Endothelial cell (in vitro differentiated cells): Measurements from ENCODE around the gene BEST4. TPM values are rescaled to one million over a fixed set of nuclear protein-coding genes. Genes with fewer than 3 reads are reported as not detected.

ENCODE experiments used
- DNase-seq: peaks from one replicate; pipeline ENCODE4 v3.0.0; 2021; ENCODE audit warnings: low spot score
- H3K27ac Mint-ChIP-seq: one replicate; pipeline ENCODE4 v1.8.0; 2021; ENCODE audit warnings: mixed read lengths, inconsistent platforms; ENCODE audit not compliant: unreplicated experiment
- H3K27me3 Mint-ChIP-seq: one replicate; pipeline ENCODE4 v1.8.0; 2021; ENCODE audit warnings: mild to moderate bottlenecking, moderate library complexity, mixed read lengths, inconsistent platforms; ENCODE audit not compliant: unreplicated experiment
- H3K36me3 Mint-ChIP-seq: one replicate; pipeline ENCODE4 v1.8.0; 2021; ENCODE audit warnings: mild to moderate bottlenecking, low read depth, mixed read lengths, inconsistent platforms; ENCODE audit not compliant: unreplicated experiment
- H3K4me1 Mint-ChIP-seq: one replicate; pipeline ENCODE4 v1.8.0; 2021; ENCODE audit warnings: mild to moderate bottlenecking, mixed read lengths, inconsistent platforms; ENCODE audit not compliant: unreplicated experiment
- H3K4me3 Mint-ChIP-seq: one replicate; pipeline ENCODE4 v1.8.0; 2021; ENCODE audit warnings: mild to moderate bottlenecking, mixed read lengths, inconsistent platforms; ENCODE audit not compliant: unreplicated experiment
- H3K9me3 Mint-ChIP-seq: one replicate; pipeline ENCODE4 v1.8.0; 2021; ENCODE audit warnings: mixed read lengths, inconsistent platforms; ENCODE audit not compliant: unreplicated experiment
- CTCF ChIP-seq: fragments of 200-600 bp; sonication (generic); IDR thresholded peaks from one replicate; pipeline ENCODE4 v1.5.0; 2021; ENCODE audit warnings: antibody characterized with exemption; ENCODE audit not compliant: unreplicated experiment
- total RNA-seq: library from RNA; stranded (reverse); fragmentation: NEBNext Ultra II Directional; extraction: Animal tissue kit (Norgen Biotek cat#: 25700); gene quantifications from one replicate; pipeline ENCODE4 v1.2.1, GENCODE V29; 2021; ENCODE audit not compliant: unreplicated experiment

The BEST4 gene
- total RNA-seq, 1 donor from 2014 or later, result 0.18 TPM

DNA sequence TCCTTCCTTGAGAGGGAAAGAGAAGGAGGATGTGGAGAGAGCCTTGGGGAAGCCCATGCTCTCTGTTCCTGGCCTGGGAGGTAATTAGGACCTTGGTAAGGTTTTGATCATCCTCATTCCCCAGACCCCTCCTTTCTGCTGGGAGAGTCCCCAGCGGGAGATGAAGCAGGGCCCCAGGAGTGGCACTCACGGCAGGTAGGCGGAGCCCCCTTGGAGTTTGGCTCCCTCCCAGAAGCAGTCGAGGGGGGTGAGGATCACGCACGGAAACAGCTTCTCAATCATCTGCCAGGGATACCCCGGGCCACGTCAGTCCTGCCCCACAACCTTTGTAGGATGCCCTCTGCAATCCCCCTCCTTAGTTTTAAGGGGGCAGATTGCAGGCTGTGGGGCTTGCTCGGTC, 43.5 kb upstream of the BEST4 start:
- Mint-ChIP-seq H3K4me3 (no peak overlapping the region), H3K36me3 (no peaks in the 10 kb centered on the region), H3K9me3 (no peaks in the 10 kb centered on the region), H3K27ac (peak overlapping the region; percentile 72), H3K4me1 (peaks cover 32% of the 10 kb centered on the region), H3K27me3 (peaks cover 8% of the 10 kb centered on the region)
- DNase-seq, result no peak
- no peak for TF ChIP-seq CTCF

- no peak for TF ChIP-seq CTCF
- H3K27ac Mint-ChIP-seq, result no peak overlapping the region
- DNase-seq, result no peak
Measured at GRCh38 chr1:44830900-44831304, 42.9 kb upstream of the BEST4 start.

GRCh38 chr1:44829506-44830384, 41.8 kb upstream of the BEST4 start:
- Mint-ChIP-seq H3K36me3 (no peaks in the 10 kb centered on the region), H3K9me3 (no peaks in the 10 kb centered on the region), H3K27ac (no peak overlapping the region), H3K4me1 (peaks cover 25% of the 10 kb centered on the region), H3K27me3 (peaks cover 5% of the 10 kb centered on the region), H3K4me3 (no peak overlapping the region)
- no peak for DNase-seq
- TF ChIP-seq CTCF, result no peak

More at GRCh38 chr1:44830900-44831304, 42.9 kb upstream of the BEST4 start:
- peaks cover 33% of the 10 kb centered on the region for H3K4me1 Mint-ChIP-seq
- H3K4me3 Mint-ChIP-seq, result no peak overlapping the region
- no peaks in the 10 kb centered on the region for H3K9me3 Mint-ChIP-seq
- no peaks in the 10 kb centered on the region for H3K36me3 Mint-ChIP-seq
- H3K27me3 Mint-ChIP-seq, result peaks cover 8% of the 10 kb centered on the region

DNA sequence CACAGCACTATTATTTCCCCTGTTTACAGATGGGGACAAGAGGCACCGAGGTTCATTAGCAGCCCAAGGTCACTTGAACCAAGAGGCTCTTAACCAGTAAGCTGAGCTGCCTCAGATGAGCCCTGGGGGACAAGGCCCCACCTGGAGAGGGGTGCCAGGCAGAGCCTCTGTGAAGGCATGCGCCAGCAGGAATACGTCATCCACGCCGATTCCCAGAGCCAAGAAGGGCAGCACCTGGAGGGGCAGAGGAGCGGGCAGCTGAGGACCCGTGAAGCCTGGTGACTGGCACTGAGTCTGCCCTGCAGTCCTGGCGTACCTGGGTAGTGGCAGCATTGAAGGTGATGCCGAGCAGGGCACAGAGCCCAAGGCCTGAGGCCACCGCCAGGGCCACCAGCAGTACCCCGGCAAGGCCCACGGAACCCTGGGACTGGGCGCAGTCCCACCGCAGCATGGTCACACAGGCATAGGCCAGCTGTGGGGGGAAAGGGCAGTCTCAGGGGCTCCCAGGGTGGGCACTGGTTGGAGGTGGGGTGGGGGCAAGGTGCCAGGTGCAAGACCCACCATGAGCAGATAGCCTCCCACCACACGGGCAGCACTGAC, 41.0 kb upstream of the BEST4 start:
- H3K9me3 Mint-ChIP-seq, result no peaks in the 10 kb centered on the region
- no peak overlapping the region for H3K27ac Mint-ChIP-seq
- H3K4me1 Mint-ChIP-seq, result peaks cover 18% of the 10 kb centered on the region
- TF ChIP-seq CTCF, result no peak
- peaks cover 5% of the 10 kb centered on the region for H3K27me3 Mint-ChIP-seq
- no peak overlapping the region for H3K4me3 Mint-ChIP-seq
- H3K36me3 Mint-ChIP-seq, result no peaks in the 10 kb centered on the region
- DNase-seq, result no peak

DNA sequence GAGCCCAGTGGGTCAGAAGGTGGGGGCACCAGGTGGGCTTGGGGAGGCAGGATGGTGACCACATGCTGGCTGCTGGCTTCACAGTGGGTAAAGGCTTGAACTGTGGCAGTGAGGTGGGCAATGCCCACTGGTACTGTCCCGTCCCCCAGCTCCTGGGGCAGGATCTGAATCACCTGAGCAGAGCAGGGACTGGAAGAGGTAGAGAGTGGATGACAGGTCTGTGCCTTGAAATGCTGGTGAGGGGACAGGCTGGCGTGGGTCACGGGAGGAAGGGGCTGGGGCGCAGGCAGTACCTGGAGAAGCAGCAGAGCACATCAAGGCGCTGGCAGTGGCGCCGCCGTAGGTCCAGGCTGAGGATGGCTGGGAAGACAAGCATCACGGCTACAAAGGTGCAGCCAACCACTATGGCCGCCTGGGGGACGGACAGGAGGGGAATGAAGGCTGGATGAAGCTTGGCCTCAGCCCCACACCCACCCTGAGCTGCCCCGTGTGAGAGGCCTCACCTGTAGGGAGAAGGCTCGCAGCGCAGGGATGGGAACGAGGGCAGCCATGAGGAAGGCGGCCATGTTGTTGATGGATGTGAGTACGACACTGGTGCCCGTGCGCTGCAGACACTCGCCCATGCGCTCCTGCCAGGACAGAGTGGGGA, 40.2 kb upstream of the BEST4 start:
- peak overlapping the region; percentile 42 for H3K27ac Mint-ChIP-seq
- TF ChIP-seq CTCF, result no peak
- no peaks in the 10 kb centered on the region for H3K36me3 Mint-ChIP-seq
- DNase-seq, result no peak
- peaks cover 5% of the 10 kb centered on the region for H3K27me3 Mint-ChIP-seq
- H3K4me3 Mint-ChIP-seq, result no peak overlapping the region
- peaks cover 15% of the 10 kb centered on the region for H3K4me1 Mint-ChIP-seq
- H3K9me3 Mint-ChIP-seq, result no peaks in the 10 kb centered on the region
